Sigmoid colon (tissue), 7 donors: Measurements from ENCODE around the gene HEPACAM2. TPM values are rescaled to one million over a fixed set of nuclear protein-coding genes. Genes with fewer than 3 reads are reported as not detected.

Source experiments
- DNase-seq: peaks from one replicate; pipeline ENCODE4 v3.0.0-alpha.2; 2019
- H3K27ac ChIP-seq, 4 donors: fragments of 200-600 bp; sonication (generic); one replicate each; pipeline ENCODE4 v1.5.1; 2016 to 2019; ENCODE audit warnings: mild to moderate bottlenecking in 1 of 4
- H3K27me3 ChIP-seq, 3 donors: fragments of 200-600 bp; sonication (generic); one replicate each; pipeline ENCODE4 v1.5.1; 2019; ENCODE audit warnings: mild to moderate bottlenecking in 1 of 3
- H3K36me3 ChIP-seq, 4 donors: fragments of 200-600 bp; sonication (generic); one replicate each; pipeline ENCODE4 v1.5.1; 2016 to 2019
- H3K4me1 ChIP-seq, 4 donors: fragments of 200-600 bp; sonication (generic); one replicate each; pipeline ENCODE4 v1.5.1; 2017 to 2019
- H3K4me3 ChIP-seq, 4 donors: fragments of 200-600 bp; sonication (generic); one replicate each; pipeline ENCODE4 v1.5.1; 2017 to 2019; ENCODE audit warnings: mild to moderate bottlenecking in 2 of 4, moderate library complexity in 1 of 4
- H3K9me3 ChIP-seq, 4 donors: fragments of 200-600 bp in 3 of 4; sonication (generic) in 3 of 4; one replicate each; pipeline versions ENCODE4 v1.5.1 to v1.6.1; 2013 to 2019
- EP300 ChIP-seq, 4 donors: sonication (generic); formaldehyde crosslinking; IDR thresholded peaks; one replicate each; pipeline ENCODE4 v1.6.1; 2017; ENCODE audit warnings: antibody characterized with exemption in 4 of 4
- POLR2A ChIP-seq, 2 donors: fragments of 450-650 bp; IDR thresholded peaks; one replicate each; pipeline ENCODE4 v1.6.1; 2016; ENCODE audit warnings: antibody characterized with exemption in 2 of 2, mild to moderate bottlenecking in 2 of 2, moderate library complexity in 2 of 2
- POLR2AphosphoS5 ChIP-seq, 4 donors: sonication (generic); formaldehyde crosslinking; IDR thresholded peaks; one replicate each; pipeline ENCODE4 v1.6.1; 2017; ENCODE audit warnings: antibody characterized with exemption in 4 of 4
- WGBS, 2 donors: extraction: QIAGEN DNeasy Blood & Tissue Kit; methylation state at CpG; one replicate each; pipeline ENCODE4 v1.1.7; 2013; 5-methylcytosine and 5-hydroxymethylcytosine counted together
- intact Hi-C: fragments of 100-400 bp; cut with DNase I; formaldehyde crosslinking; loops from one replicate; pipeline ENCODE4 v1.15.1; 2023
- polyA plus RNA-seq, 3 donors: library from polyadenylated mRNA; stranded (reverse); fragments of 200-250 nt; gene quantifications; one replicate each; pipeline ENCODE4 v1.2.3, GENCODE V29; 2013
- total RNA-seq, 4 donors: library from RNA; depleted of rRNA; stranded (reverse); fragments of >200 nt; gene quantifications; one replicate each; pipeline ENCODE4 v1.1.0, GENCODE V29; 2016
- TF ChIP-seq, protein P1 (sequence below), 4 experiments: fragments of 450-650 bp in 3 of 4; fragments of 200-600 bp in 1 of 4; IDR thresholded peaks; one replicate each; pipeline ENCODE4 v1.5.1; 2016 to 2019; ENCODE audit warnings: antibody characterized with exemption in 4 of 4, mild to moderate bottlenecking in 3 of 4, moderate library complexity in 2 of 4
- donor health status: healthy with polysubstance abuse.
- donor health status: Bipolar disorder and iron deficiency.
- donor health status: healthy.

Gene HEPACAM2
- total RNA-seq (under 1 TPM in 1 of 4 donors, not detected in 3; 0.36 TPM), polyA plus RNA-seq (10 to 100 TPM; 22.2 to 57.7 (median 28.2) TPM)

DNA sequence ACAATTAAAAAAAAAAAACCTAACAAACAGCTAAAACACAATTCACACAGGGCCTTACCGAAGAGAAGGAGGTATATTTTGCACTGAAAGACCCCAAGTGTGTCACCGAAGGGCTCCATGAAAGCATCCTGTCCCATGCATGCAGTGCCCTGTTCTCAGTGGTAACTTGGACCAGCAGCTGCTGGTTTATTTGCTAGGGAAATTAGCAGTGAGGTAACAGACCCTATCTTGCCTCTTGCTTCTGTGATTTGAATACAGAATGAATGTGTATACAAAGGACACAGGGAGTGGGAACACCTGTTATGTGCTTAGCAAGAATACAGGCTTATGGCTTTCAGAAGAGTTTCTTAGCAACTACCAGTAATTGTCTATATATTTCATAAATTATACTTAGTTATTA lies at the start of gene HEPACAM2:
Gene HEPACAM2 (minus strand): TSS at position 160 of the 400 bp plus-strand sequence.
- H3K4me3 ChIP-seq, result no peak within 1 kb of the TSS
- intact Hi-C loops, result loop anchor here (10.0 kb wide), 1 partner anchor 82 kb away; the partner anchor contains the start of gene SAMD9L
- 50 to 71% methylated on average over 2 of the region's 2 CpGs for WGBS, 2 donors
- no peak for DNase-seq
- H3K9me3 ChIP-seq, result no peaks in the 10 kb centered on the region
- TF ChIP-seq EP300 (IDR thresholded peaks at IDR 0.05), result no peak
- TF ChIP-seq, protein P1, sequence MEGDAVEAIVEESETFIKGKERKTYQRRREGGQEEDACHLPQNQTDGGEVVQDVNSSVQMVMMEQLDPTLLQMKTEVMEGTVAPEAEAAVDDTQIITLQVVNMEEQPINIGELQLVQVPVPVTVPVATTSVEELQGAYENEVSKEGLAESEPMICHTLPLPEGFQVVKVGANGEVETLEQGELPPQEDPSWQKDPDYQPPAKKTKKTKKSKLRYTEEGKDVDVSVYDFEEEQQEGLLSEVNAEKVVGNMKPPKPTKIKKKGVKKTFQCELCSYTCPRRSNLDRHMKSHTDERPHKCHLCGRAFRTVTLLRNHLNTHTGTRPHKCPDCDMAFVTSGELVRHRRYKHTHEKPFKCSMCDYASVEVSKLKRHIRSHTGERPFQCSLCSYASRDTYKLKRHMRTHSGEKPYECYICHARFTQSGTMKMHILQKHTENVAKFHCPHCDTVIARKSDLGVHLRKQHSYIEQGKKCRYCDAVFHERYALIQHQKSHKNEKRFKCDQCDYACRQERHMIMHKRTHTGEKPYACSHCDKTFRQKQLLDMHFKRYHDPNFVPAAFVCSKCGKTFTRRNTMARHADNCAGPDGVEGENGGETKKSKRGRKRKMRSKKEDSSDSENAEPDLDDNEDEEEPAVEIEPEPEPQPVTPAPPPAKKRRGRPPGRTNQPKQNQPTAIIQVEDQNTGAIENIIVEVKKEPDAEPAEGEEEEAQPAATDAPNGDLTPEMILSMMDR (IDR thresholded peaks at IDR 0.05), result no peak
- no peak for TF ChIP-seq POLR2A (IDR thresholded peaks at IDR 0.05)
- TF ChIP-seq POLR2AphosphoS5 (IDR thresholded peaks at IDR 0.05), result no peak
- H3K27me3 ChIP-seq, result no peaks in the 10 kb centered on the region
- H3K4me1 ChIP-seq, result peaks cover 0 to 2% (median 1%) of the 10 kb centered on the region in 4 donors
- no peak within 1 kb of the TSS for H3K27ac ChIP-seq
- no peaks in the 10 kb centered on the region for H3K36me3 ChIP-seq

GRCh38 chr7:93265220-93265619 lies 39.0 kb upstream of the HEPACAM2 start:
- H3K27me3 ChIP-seq, result no peaks in the 10 kb centered on the region
- peaks cover 0 to 8% (median 0%) of the 10 kb centered on the region in 4 donors for H3K36me3 ChIP-seq
- no peaks in the 10 kb centered on the region for H3K9me3 ChIP-seq
- intact Hi-C loops, result no loop called here
- TF ChIP-seq POLR2AphosphoS5 (IDR thresholded peaks at IDR 0.05), result no peak
- DNase-seq, result no peak
- WGBS, 2 donors, result 81 to 82% methylated on average over 4 of the region's 4 CpGs
- H3K4me3 ChIP-seq, result no peak overlapping the region
- H3K27ac ChIP-seq, result no peak overlapping the region
- H3K4me1 ChIP-seq, result no peaks in the 10 kb centered on the region

GRCh38 chr7:93262535-93262934 lies 36.3 kb upstream of the HEPACAM2 start:
- Histone ChIP-seq H3K36me3 (peaks cover 0 to 20% (median 0%) of the 10 kb centered on the region in 4 donors), H3K27ac (no peak overlapping the region), H3K27me3 (no peaks in the 10 kb centered on the region), H3K9me3 (no peaks in the 10 kb centered on the region), H3K4me3 (no peak overlapping the region), H3K4me1 (no peaks in the 10 kb centered on the region)
- DNase-seq, result no peak
- 97 to 100% methylated on average over 1 of the region's 1 CpG for WGBS, 2 donors
- TF ChIP-seq, protein P1 (IDR thresholded peaks at IDR 0.05), result no peak
- TF ChIP-seq POLR2AphosphoS5 (IDR thresholded peaks at IDR 0.05) (no peak), POLR2A (IDR thresholded peaks at IDR 0.05) (no peak), EP300 (IDR thresholded peaks at IDR 0.05) (no peak)
- intact Hi-C loops, result no loop called here

- TF ChIP-seq EP300 (IDR thresholded peaks at IDR 0.05), result no peak
- no peak for TF ChIP-seq POLR2AphosphoS5 (IDR thresholded peaks at IDR 0.05)
- no peak for TF ChIP-seq POLR2A (IDR thresholded peaks at IDR 0.05)
- H3K36me3 ChIP-seq, result peaks cover 0 to 26% (median 0%) of the 10 kb centered on the region in 4 donors
Measured at GRCh38 chr7:93258661-93259060, 32.4 kb upstream of the HEPACAM2 start.

DNA sequence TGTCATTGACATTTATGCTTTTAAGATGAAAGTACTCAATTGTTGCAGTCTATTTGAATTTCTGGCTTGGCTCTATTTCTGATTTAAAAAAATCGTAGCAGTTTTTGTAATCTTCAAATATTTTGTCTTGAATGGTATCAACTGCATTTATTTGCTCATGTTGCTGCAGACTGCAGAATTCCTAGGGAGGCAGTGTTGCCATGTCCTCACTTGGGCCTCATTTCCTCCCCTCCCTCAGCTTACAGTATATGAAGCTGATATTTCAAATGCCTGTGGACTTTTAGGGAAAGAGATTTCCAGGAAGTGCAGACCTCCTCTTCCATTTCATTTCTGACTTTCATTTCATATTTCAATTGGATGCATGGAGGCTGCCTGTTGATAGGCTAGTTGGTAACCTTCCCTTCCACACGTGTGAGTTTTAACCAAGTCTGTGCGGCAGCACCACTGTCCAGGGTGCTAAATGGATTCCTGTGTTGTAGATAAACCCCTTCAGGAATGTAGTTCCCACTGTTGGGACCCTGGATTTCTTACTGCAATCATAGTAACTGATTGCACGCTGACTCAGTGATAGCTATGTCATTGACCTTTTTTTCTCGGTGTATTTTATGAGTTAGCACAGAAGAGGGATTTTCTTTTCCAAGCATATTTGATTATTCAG lies 23.4 kb upstream of the HEPACAM2 start:
- H3K27ac ChIP-seq, result no peak overlapping the region
- no peak for DNase-seq
- H3K36me3 ChIP-seq, result peaks cover 0 to under 1% (median 0%) of the 10 kb centered on the region in 4 donors
- no peak overlapping the region for H3K4me3 ChIP-seq
- no peaks in the 10 kb centered on the region for H3K9me3 ChIP-seq
- WGBS, 2 donors, result 88 to 89% methylated on average over 5 of the region's 5 CpGs
- H3K4me1 ChIP-seq, result peaks cover 0 to 11% (median 5%) of the 10 kb centered on the region in 4 donors
- TF ChIP-seq POLR2AphosphoS5 (IDR thresholded peaks at IDR 0.05), result no peak
- TF ChIP-seq POLR2A (IDR thresholded peaks at IDR 0.05), result no peak
- no peak for TF ChIP-seq EP300 (IDR thresholded peaks at IDR 0.05)
- TF ChIP-seq, protein P1 (IDR thresholded peaks at IDR 0.05), result no peak
- intact Hi-C loops, result loop anchor here (5.0 kb wide), 1 partner anchor 303 kb away; no protein-coding TSS in a partner anchor
- no peaks in the 10 kb centered on the region for H3K27me3 ChIP-seq

More at GRCh38 chr7:93258661-93259060, 32.4 kb upstream of the HEPACAM2 start:
- Histone ChIP-seq H3K4me3 (no peak overlapping the region), H3K9me3 (no peaks in the 10 kb centered on the region), H3K27me3 (no peaks in the 10 kb centered on the region), H3K4me1 (no peaks in the 10 kb centered on the region), H3K27ac (no peak overlapping the region)
- intact Hi-C loops, result no loop called here
- no peak for DNase-seq
